Effector CD4-positive, alpha-beta T cell (primary cell): ENCODE results near the gene FAM32A.

Source experiments
- DNase-seq: peaks from one replicate; pipeline ENCODE4 v3.0.0-alpha.2; 2020

Gene FAM32A

DNA sequence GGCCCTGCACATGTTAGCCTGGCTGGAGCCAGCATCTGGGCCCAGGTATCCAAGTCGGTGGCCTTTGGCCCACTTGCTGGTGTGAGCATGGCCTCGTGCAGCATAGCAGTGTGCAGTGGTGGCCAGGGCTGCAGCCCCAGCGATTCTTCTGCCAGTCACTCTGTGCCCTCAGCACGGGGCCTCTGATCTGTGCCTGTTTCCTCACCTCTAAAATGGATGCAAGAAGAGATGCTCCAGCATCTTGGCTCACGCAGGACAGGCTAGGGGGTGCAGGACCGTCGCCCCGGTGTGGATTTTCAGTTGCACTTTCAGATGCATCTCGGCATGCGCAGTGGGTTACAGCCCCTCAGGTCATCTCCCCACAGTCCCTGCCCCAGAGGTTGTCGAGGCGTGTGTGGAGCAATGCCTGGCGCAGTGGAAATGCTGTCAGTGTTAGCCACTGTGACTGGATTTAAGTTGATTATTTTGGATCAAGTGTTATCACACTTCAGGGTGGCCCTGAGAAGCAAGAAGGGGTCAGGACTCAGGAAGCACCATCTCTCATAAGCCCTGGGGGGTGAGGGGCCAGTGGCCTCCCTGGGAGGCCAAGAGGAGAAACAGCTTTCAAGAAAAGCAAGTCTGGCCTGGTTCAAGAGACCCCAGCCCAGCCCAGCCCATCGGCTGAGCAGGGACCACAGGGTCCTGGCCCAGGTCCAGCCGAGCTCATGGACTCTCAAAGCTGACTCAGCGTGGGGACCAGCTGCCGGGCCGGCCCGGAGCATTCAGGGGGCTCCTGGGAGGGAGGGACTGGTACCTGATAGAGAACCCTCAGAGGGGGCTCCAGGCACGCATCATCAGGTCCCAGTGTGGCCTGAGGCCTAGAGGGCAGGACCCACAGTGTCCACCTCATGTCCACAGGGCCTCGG lies 40.3 kb downstream of the FAM32A start:
- DNase-seq: no peak

GRCh38 chr19:16226184-16226591 lies 41.0 kb downstream of the FAM32A start:
- DNase-seq: no peak

GRCh38 chr19:16226878-16227836 lies 41.9 kb downstream of the FAM32A start:
- no peak for DNase-seq

DNA sequence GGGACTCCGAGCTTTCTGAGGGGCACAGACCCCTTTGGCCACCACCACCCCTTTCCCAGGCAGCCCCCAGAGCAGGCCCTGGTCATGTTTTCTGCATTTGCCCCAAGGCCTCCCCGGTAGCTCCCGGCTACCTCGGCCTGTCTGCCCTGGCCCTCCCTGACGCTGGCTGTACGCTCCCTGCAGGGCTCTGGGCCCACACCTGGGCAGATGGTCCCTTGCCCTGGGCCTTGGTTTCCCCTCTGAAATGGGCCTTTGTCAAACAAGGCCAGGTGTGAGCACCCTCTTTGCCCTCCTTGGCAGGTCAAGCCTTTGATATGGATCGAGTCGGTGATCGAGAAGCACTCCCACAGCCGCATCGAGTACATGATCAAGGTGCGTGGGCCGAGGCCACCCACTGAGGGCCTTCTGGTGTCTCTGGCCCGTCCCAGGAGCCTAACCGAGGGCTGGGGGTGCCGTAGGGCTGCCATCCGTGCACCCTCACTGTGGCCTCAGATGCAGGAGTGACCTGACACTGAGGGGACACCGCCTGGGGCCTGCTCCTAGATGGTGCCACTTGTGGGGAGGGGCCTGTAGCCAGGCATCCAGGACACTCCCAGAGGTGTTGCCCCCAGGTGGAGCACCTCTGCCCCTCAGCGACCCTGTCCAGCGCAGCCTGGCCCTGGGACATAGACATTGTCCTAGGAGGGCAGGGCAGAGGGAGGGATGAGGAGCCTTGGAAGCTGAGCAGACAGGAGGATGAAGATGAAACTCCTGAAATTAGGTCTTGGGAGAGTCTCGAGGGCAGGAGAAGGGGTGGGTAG lies 42.8 kb downstream of the FAM32A start:
- no peak for DNase-seq

DNA sequence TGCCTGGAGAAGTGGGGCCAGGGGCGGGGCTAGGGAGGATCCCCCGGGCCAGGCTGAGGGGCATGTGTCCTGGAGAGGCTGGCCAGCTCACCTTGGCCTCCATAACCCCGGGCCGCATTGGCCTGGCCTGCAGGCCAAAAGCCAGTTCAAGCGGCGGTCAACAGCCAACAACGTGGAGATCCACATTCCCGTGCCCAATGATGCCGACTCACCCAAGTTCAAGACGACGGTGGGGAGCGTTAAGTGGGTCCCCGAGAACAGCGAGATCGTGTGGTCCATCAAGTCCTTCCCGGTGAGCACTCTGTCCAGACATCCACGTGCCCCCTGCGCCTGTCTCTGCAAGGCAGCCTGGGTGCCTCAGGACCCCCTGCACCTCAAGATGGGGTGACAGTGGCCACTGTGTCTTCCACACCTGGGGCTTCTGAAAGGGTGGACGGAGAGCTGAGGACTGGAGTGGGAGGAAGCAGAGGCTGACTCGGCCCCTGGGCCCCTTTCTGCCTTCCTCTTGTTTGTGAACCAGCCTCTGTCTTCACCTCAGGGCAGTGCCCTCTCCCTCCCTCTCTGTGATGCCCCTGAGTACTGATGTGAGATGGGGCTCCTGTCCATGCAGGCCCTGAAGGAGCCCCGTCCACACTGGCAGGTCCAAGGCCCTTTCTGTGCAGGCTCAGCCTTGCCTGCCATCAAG lies 43.6 kb downstream of the FAM32A start:
- no peak for DNase-seq

GRCh38 chr19:16229322-16229641 lies 44.1 kb downstream of the FAM32A start:
- no peak for DNase-seq

- DNase-seq: no peak
These were observed 46.9 kb downstream of the FAM32A start for GRCh38 chr19:16232127-16232526.

GRCh38 chr19:16232568-16232967 lies 47.4 kb downstream of the FAM32A start:
- DNase-seq: no peak

GRCh38 chr19:16233081-16233776 lies 48.0 kb downstream of the FAM32A start:
- no peak for DNase-seq

DNA sequence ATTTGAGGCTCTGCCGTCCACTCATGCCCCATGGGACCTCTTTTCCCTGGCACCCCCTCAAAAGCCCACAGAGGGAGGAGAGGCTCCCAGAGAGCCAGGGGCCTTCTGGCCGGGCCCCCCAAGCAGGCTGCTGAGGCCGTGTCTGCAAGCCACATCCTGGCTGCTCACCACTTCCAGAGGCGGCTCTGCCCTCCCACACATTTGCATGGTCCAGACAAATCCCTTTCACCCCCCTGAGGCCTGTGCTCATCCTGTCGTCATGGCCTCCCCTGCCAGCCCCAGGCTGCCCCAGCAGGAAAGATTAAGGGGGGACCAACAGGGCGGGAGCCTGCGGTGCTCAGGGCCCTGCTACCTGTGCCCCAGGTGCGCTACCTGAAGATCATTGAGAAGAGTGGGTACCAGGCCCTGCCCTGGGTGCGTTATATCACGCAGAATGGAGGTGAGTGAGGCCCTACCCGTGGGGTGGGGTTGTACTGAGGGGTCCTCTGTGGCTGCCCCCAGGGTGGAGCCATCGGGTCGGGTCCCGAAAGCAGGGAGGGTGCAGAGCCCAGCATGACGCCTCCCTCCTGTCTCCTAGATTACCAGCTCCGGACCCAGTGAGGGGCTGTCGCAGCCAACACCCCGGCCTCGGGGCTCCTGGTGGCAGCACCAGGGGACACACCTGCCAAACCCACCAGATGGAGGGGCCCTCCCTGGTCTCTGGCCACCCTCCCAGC lies 48.8 kb downstream of the FAM32A start:
- no peak for DNase-seq

- DNase-seq: no peak
These were observed 49.6 kb downstream of the FAM32A start for GRCh38 chr19:16234552-16235445.

GRCh38 chr19:16235811-16236652 lies 50.8 kb downstream of the FAM32A start:
- no peak for DNase-seq
